HUES48 (cell line): ENCODE results near the gene COX8A.

Source experiments
- H3K27ac ChIP-seq: one replicate; pipeline ENCODE4 v1.7.0; 2013; ENCODE audit warnings: low read depth, low read length, inconsistent platforms
- H3K27me3 ChIP-seq: 2 replicates; pipeline ENCODE4 v1.6.1; 2013; ENCODE audit warnings: mild to moderate bottlenecking, low read length; ENCODE audit not compliant: control insufficient read depth, insufficient read depth
- H3K36me3 ChIP-seq: 2 replicates; pipeline ENCODE4 v1.6.1; 2013; ENCODE audit warnings: low read length; ENCODE audit not compliant: control insufficient read depth, insufficient read depth
- H3K4me1 ChIP-seq: 2 replicates; pipeline ENCODE4 v1.6.1; 2013; ENCODE audit warnings: mild to moderate bottlenecking, low read length; ENCODE audit not compliant: control insufficient read depth, insufficient read depth
- H3K4me3 ChIP-seq: 2 replicates; pipeline ENCODE4 v1.5.1; 2013; ENCODE audit warnings: mild to moderate bottlenecking, low read depth, low read length
- H3K9ac ChIP-seq: 2 replicates; pipeline ENCODE4 v1.6.1; 2013; ENCODE audit warnings: mild to moderate bottlenecking, low read depth, low read length, moderate library complexity
- H3K9me3 ChIP-seq: 2 replicates; pipeline ENCODE4 v1.6.1; 2013; ENCODE audit warnings: low read length; ENCODE audit not compliant: control insufficient read depth, insufficient read depth

Gene COX8A

DNA sequence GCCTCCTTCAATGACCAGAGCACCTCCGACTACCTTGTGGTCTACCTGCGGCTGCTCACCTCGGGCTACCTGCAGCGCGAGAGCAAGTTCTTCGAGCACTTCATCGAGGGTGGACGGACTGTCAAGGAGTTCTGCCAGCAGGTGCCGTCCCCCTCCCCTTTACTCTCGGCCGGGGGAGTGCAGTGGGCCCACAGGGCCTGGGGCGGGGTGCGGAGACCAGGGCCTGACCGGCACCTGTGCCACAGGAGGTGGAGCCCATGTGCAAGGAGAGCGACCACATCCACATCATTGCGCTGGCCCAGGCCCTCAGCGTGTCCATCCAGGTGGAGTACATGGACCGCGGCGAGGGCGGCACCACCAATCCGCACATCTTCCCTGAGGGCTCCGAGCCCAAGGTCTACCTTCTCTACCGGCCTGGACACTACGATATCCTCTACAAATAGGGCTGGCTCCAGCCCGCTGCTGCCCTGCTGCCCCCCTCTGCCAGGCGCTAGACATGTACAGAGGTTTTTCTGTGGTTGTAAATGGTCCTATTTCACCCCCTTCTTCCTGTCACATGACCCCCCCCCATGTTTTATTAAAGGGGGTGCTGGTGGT, 22.8 kb downstream of the COX8A start:
- no peak overlapping the region for H3K27ac ChIP-seq
- peaks cover 16% of the 10 kb centered on the region for H3K27me3 ChIP-seq
- no peaks in the 10 kb centered on the region for H3K9me3 ChIP-seq
- H3K4me1 ChIP-seq, result peaks cover 8% of the 10 kb centered on the region; the same call in 1 of the 2 replicates
- no peak overlapping the region for H3K9ac ChIP-seq
- H3K4me3 ChIP-seq, result no peak overlapping the region
- peaks cover 44% of the 10 kb centered on the region for H3K36me3 ChIP-seq

DNA sequence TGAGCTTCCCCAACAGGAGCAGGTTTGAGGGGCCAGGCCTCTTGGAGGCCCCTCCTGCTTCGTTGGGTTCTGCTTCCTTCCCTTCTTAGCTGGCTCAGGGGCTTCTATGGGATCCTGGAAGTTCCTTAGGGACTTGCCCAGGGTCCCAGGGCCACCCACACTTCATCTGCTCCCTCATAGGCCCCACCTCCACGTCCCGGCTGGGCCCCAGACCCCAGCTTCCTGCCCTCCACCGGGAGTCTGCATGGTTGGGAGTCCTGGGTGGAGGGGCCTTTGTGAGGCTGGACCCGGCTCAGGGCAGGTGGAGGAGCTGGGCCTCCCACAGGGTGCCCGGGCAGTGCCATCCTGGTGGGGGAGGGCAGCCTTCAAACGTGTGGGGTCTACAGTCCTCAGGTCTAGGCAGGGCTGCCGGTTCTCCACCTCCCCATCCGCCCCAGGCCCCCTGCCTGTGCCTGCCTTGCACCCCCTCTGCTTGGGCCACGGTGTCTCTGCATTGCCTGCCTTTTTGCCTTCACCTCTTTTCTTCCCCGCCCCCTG, 23.4 kb downstream of the COX8A start:
- no peak overlapping the region for H3K4me3 ChIP-seq
- H3K27ac ChIP-seq, result no peak overlapping the region
- H3K4me1 ChIP-seq, result peaks cover 8% of the 10 kb centered on the region; the same call in 1 of the 2 replicates
- H3K36me3 ChIP-seq, result peaks cover 44% of the 10 kb centered on the region
- no peaks in the 10 kb centered on the region for H3K9me3 ChIP-seq
- peaks cover 22% of the 10 kb centered on the region for H3K27me3 ChIP-seq
- H3K9ac ChIP-seq, result no peak overlapping the region

DNA sequence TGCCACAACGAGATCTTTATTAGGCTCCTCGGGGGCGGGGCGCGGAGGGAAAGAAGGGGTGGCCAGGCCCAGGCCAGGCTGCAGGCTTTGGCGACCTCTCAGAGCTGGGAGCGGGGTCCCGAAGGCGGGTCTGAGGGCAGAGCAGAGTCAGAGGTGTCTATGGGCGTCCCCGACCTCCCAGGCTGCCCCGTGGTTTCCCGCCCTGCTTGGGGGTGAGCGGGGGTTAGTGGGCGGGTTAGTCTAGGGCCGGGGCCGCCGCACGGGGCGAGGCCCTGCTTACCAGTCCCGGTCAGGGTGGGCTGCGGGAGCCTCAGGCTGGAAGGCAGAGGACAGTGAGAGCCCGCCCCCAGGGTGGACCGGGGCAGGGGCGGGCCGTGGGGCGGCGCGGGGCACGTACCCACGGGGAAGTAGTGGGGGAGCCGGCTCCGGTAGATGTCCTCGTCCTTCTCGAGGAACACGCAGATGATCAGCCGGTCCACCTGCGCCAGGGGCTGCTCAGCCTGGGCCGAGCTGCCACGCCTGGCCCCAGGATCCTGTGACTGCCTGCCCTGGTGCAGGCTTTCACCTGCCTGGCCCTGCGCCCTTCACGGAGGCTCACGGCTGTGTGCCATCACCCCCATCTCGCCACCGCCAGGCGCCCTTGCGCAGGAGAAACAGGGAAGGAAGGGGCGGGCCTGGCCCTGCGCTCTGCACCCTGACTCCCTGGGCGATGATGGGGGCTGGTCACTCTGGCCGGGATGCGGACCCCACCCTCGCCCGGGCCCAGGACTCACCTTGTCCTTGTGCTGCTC, 24.3 kb downstream of the COX8A start:
- 0 out of 2 replicates have a peak overlapping the region, but pooled peaks have one; percentile 1 for H3K9ac ChIP-seq
- peaks cover 8% of the 10 kb centered on the region; the same call in 1 of the 2 replicates for H3K4me1 ChIP-seq
- H3K27ac ChIP-seq, result peak overlapping the region; percentile 35
- peak overlapping the region; percentile 69 for H3K4me3 ChIP-seq
- no peaks in the 10 kb centered on the region for H3K9me3 ChIP-seq
- peaks cover 22% of the 10 kb centered on the region for H3K27me3 ChIP-seq
- peaks cover 37% of the 10 kb centered on the region for H3K36me3 ChIP-seq

DNA sequence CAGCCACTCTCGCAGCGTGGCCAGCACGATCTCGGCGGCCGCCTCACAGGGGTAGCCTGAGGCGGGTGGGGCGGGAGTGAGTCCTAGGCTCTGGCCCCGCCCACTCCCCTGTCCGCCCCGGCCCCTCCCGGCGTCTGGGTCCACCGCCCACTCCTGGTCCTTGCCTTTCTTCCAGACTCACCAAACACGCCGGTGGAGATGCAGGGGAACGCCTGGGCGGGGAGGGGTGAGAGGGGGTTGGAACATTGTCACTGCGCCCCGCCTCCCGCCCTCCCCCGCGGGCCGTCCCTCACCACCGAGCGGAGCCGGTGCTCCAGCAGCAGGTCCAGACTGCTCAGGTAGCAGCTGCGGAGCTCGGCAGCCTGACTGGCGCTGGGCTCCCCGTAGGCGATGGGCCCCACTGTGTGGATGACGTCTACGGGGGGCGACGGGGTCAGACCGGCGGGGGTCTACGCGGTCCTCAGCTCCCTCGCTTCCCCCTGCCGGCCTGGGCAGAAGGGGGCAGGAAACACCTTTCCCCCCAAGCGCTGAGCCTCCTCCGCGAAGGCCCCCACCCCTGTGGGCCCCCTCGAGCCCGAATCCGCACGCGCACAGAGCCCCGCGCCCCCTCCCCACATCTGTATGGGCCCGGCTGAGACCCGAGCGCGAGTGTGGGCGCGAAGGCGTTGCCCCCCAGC, 25.1 kb downstream of the COX8A start:
- Histone ChIP-seq H3K4me3 (peak overlapping the region; percentile 69), H3K4me1 (peaks cover 8% of the 10 kb centered on the region; the same call in 1 of the 2 replicates), H3K9ac (no peak overlapping the region), H3K9me3 (no peaks in the 10 kb centered on the region), H3K36me3 (peaks cover 34% of the 10 kb centered on the region), H3K27me3 (peaks cover 25% of the 10 kb centered on the region), H3K27ac (peak overlapping the region; percentile 35)

DNA sequence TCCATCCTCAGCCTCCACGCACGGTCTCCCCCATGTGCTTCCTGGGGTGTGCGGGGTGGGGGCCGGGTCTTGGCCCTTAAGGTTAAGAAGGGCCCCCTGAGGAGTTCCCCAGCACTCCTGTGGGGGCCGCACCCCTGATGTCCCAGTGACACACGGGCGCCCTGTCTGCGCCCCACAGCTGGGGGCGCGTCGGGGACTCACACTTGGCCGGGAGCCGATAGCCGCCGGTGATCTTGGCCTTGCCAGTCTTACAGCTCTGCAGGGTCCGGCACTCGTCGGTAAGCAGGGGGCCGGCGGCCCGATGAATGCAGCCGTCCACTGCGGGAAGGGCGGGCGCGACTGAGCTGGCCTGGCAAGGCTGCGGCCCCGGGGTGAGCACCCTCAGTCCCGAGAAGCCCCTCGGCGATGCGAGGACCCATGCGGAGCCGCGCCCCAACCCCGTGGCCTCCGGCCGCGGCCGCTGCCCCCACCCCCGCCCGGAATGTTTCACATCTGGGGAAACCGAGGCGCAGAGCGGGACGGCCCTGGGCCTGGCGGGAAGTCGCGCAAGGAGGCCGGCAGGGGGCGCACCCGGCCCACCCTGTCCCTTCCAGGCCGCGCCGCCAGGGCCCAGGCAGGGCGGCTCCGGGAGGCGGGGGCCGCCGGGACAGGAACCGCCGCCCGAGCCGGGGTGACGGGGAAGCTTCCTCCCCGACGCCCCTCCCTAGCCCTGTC, 25.8 kb downstream of the COX8A start:
- no peaks in the 10 kb centered on the region for H3K9me3 ChIP-seq
- peak overlapping the region; percentile 69 for H3K4me3 ChIP-seq
- H3K27ac ChIP-seq, result no peak overlapping the region
- peaks cover 27% of the 10 kb centered on the region for H3K36me3 ChIP-seq
- no peak overlapping the region for H3K9ac ChIP-seq
- H3K27me3 ChIP-seq, result peaks cover 28% of the 10 kb centered on the region
- peaks cover 8% of the 10 kb centered on the region; the same call in 1 of the 2 replicates for H3K4me1 ChIP-seq

DNA sequence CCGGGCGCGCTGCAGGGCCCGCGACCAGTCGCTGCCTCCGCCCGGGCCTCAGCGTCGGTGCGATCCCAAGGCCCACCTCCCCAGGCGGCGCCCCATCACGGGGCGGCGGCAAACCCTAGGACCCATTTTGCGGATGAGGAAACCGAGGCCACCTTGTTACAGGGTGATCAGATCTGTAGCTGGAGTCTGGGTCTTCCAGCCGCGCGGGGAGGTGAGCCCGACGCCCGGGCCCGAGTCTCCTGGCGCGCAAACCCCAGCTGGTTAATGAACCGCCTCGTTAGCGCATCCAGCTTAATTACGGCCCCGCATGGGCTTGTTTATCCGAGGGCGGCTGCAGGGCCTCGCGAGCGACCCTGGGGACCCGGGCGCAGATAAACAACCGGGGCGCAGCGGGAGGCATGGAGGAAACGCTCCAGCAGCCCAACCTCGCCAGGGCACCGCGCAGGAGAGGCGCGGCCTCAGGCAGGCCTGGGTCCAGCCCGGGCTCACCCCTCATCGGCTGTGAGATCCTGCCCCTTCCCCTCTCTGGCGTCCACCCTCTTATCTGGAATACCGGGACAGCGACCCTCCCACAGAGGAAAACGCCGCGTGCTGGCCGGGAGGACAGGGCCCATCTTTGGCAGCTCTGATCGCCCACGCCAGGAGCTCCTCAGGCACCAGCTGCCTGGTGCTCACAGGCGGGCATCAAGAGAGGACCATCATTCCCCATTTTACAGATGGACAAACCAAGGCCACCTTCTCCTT, 26.5 kb downstream of the COX8A start:
- H3K9me3 ChIP-seq, result no peaks in the 10 kb centered on the region
- peak overlapping the region; percentile 69; the same call in 1 of the 2 replicates for H3K4me3 ChIP-seq
- H3K36me3 ChIP-seq, result peaks cover 22% of the 10 kb centered on the region
- H3K4me1 ChIP-seq, result peaks cover 8% of the 10 kb centered on the region; the same call in 1 of the 2 replicates
- peaks cover 35% of the 10 kb centered on the region for H3K27me3 ChIP-seq
- H3K9ac ChIP-seq, result no peak overlapping the region
- H3K27ac ChIP-seq, result no peak overlapping the region

DNA sequence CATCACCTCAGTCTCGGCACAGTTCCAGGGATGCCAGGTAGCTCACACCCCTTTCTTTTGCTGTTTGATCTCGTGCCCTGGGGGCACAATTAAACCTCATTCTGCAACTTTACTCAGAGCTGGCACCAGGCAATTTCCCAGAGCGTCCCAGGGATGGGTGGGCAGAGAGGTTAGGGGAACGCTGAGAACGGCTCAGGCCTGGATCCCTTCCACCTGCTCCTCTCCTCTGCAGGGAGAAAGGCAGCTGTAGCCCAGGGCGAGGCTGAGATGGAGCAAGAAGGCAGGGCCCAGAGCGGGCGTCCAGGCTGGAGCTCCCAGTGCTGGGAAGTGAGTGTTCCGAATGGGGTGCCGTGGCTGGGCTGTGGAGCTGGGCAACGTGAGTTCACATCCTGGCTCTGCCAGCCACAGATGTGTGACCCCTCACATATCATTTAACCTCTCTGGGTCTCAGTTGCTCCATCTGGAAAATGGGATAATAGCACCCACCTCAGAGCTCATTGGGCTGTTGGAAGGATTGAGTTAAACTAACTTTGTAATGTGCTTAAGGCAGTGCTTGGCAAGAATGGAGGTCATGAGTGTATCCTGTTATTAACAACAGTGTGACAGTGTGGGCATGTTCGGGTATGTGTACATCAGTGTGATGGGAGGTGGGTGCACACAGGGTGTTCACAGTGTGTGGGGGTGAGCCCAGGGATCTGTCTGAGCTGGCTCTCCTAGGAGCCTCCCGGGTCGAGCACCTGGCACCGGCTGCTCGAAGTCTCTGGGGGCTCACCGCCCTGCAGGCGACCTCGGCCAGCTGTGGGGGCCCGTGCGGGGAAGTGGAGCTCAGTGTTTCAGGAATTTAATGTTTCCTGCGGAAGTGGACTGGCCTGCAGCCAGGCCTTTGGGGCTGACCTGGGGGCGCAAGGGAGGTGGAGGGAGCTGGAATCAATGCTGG, 27.3 kb downstream of the COX8A start:
- Histone ChIP-seq H3K27ac (no peak overlapping the region), H3K4me3 (no peak overlapping the region), H3K4me1 (peaks cover 9% of the 10 kb centered on the region; the same call in 1 of the 2 replicates), H3K36me3 (peaks cover 13% of the 10 kb centered on the region), H3K27me3 (peaks cover 44% of the 10 kb centered on the region), H3K9ac (no peak overlapping the region), H3K9me3 (no peaks in the 10 kb centered on the region)

DNA sequence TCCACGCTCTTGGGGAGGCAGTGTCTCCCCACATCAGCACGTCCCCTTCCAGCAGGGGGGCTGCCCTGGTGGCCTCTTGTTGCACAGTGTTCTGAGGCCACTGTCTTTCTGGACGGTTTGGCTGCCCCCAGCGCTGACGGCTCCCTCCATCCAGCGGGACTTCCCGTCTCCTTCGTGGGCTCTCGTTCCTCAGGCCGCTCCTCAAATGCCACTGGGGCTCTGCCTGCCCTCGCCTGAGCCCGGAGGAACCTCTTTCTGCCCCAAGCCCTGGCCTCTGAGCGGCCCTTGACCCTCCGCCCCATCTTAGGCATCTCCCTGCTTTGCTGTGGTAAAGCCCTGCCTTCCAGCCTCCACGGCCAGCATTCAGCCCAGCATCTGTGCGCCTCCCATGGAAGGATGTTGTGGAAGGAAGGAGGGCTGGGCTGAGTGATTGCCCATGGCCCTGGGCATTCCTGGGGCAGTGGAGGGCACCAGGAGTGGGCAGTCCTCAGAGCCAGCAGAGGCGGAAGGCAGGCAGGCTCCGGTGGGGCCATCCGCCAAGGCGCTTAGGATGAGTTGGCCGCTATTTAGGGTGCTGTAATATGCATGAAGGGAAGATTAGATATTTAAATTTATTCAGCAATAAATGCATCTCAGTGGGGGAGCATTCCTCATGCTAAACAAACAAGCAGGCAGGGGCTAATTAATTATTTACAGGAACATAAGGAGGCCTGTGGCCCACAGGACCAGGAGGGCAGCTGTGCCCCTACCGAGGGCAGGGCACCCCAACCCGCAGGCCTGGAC, 29.6 kb downstream of the COX8A start:
- no peak overlapping the region for H3K9ac ChIP-seq
- H3K4me1 ChIP-seq, result peaks cover 9% of the 10 kb centered on the region; the same call in 1 of the 2 replicates
- H3K27ac ChIP-seq, result no peak overlapping the region
- H3K9me3 ChIP-seq, result no peaks in the 10 kb centered on the region
- H3K4me3 ChIP-seq, result no peak overlapping the region
- no peaks in the 10 kb centered on the region for H3K36me3 ChIP-seq
- peaks cover 66% of the 10 kb centered on the region for H3K27me3 ChIP-seq

DNA sequence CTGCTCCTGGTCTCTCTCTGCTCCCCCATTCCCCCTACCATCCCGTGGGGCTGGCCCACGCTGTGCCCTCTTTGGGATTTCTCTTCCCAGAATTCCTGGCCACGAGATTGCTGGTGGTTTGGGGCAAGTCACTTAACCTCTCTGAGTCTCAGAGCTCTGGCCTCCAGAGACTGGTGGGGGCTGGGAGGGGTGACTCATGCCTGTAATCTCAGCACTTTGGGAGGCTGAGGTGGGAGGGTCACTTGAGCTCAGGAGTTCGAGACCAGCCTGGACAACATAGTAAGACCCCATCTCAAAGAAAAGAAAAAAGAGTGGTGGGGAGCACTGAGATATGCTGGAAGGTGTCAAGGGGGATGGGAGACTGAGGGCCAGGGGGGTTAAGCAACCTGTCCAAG, 30.2 kb downstream of the COX8A start:
- H3K36me3 ChIP-seq, result no peaks in the 10 kb centered on the region
- H3K27ac ChIP-seq, result no peak overlapping the region
- no peaks in the 10 kb centered on the region for H3K9me3 ChIP-seq
- H3K4me1 ChIP-seq, result peaks cover 9% of the 10 kb centered on the region; the same call in 1 of the 2 replicates
- no peak overlapping the region for H3K4me3 ChIP-seq
- no peak overlapping the region for H3K9ac ChIP-seq
- H3K27me3 ChIP-seq, result peaks cover 72% of the 10 kb centered on the region
